A549 (cell line): Measurements from ENCODE around the gene UBL7. TPM values are rescaled to one million over a fixed set of nuclear protein-coding genes. Genes with fewer than 3 reads are reported as not detected.

Experiments
- ATAC-seq, 2 experiments: fragments of 200-7000 bp in 1 of 2; fragments of >200 bp in 1 of 2; cut with Nextera tagmentation in 1 of 2; cut with Tn5 transposase in 1 of 2; 3 replicates each; pipeline versions ENCODE4 v1.8.0 to v1.9.1; 2018 to 2020; ENCODE audit warnings: mild to moderate bottlenecking in 1 of 2, moderate library complexity in 1 of 2
- CTCF ChIA-PET: fragments of 300-600 bp; sonication (Branson Sonifier 250); formaldehyde crosslinking; extraction: SDS; loops from one replicate; lab custom pipeline; 2021; ENCODE audit warnings: antibody characterized with exemption, inconsistent platforms; lab: Yijun Ruan, JAX
- POLR2A ChIA-PET: fragments of 350-600 bp; formaldehyde crosslinking; extraction: SDS; loops from one replicate; lab custom pipeline; 2021; ENCODE audit warnings: antibody characterized with exemption, inconsistent platforms; lab: Yijun Ruan, JAX
- DNase-seq, 2 experiments: peaks; one replicate each; pipeline versions ENCODE4 v3.0.0 to v3.0.0-alpha.2; 2011 to 2016; ENCODE audit warnings: low read depth in 1 of 2, low spot score in 1 of 2
- FAIRE-seq: peaks from 2 replicates; lab custom pipeline; 2011; peaks lifted over from hg19 to GRCh38; lab: Jason Lieb, UNC
- H3K27ac ChIP-seq, 2 experiments: fragments of >200 bp; sonication (Bioruptor Twin); formaldehyde crosslinking; 3 replicates each; pipeline ENCODE4 v1.5.1; 2016 to 2017
- H3K4me1 ChIP-seq: fragments of >200 bp; sonication (Bioruptor Twin); formaldehyde crosslinking; 3 replicates; pipeline ENCODE4 v1.6.1; 2016
- H3K4me2 ChIP-seq: fragments of >200 bp; sonication (Bioruptor Twin); formaldehyde crosslinking; 3 replicates; pipeline ENCODE4 v1.6.1; 2016
- H3K4me3 ChIP-seq: fragments of >200 bp; sonication (Bioruptor Twin); formaldehyde crosslinking; 3 replicates; pipeline ENCODE4 v1.5.1; 2016
- H3K9me3 ChIP-seq: fragments of >200 bp; sonication (Bioruptor Twin); formaldehyde crosslinking; 3 replicates; pipeline ENCODE4 v1.6.1; 2016
- BHLHE40 ChIP-seq: IDR thresholded peaks from 2 replicates; pipeline ENCODE4 v1.6.1; 2012; ENCODE audit warnings: low read depth, low read length, inconsistent platforms
- CBX2 ChIP-seq: fragments of 200-600 bp; sonication (generic); IDR thresholded peaks from 2 replicates; pipeline ENCODE4 v1.6.1; 2016; ENCODE audit warnings: low read depth, mild to moderate bottlenecking, borderline replicate concordance
- CBX8 ChIP-seq: fragments of 200-600 bp; sonication (generic); IDR thresholded peaks from 2 replicates; pipeline ENCODE4 v1.6.1; 2016
- CHD2 ChIP-seq: fragments of 150-350 bp; IDR thresholded peaks from 2 replicates; pipeline ENCODE4 v1.6.1; 2014; ENCODE audit warnings: low read length; ENCODE audit not compliant: partially characterized antibody
- CHD4 ChIP-seq: fragments of 200-600 bp; sonication (generic); IDR thresholded peaks from 2 replicates; pipeline ENCODE4 v1.6.1; 2016; ENCODE audit warnings: antibody characterized with exemption, mild to moderate bottlenecking, borderline replicate concordance
- EP300 ChIP-seq, 2 experiments: fragments of >200 bp; sonication (Bioruptor Twin); formaldehyde crosslinking; IDR thresholded peaks; 2 replicates in 1 of 2; 3 replicates in 1 of 2; pipeline ENCODE4 v1.6.1; 2016 to 2017
- ESRRA ChIP-seq: fragments of 150-350 bp; IDR thresholded peaks from 2 replicates; pipeline ENCODE4 v1.6.1; 2014; ENCODE audit warnings: mild to moderate bottlenecking, low read length, borderline replicate concordance
- FOXS1 ChIP-seq: fragments of 250-450 bp; sonication (Bioruptor Pico); IDR thresholded peaks from 2 replicates; pipeline ENCODE4 v1.5.0; 2020; ENCODE audit warnings: mild to moderate bottlenecking, moderate library complexity
- GATA3 ChIP-seq: IDR thresholded peaks from 2 replicates; pipeline ENCODE4 v1.6.1; 2012; ENCODE audit warnings: borderline replicate concordance
- HEYL ChIP-seq: fragments of 250-450 bp; sonication (Bioruptor Pico); IDR thresholded peaks from 2 replicates; pipeline ENCODE4 v1.8.0; 2021; ENCODE audit warnings: mild to moderate bottlenecking, moderate library complexity
- HOXA7 ChIP-seq: fragments of 250-450 bp; sonication (Bioruptor Pico); IDR thresholded peaks from 2 replicates; pipeline ENCODE4 v1.5.0; 2020; ENCODE audit warnings: mild to moderate bottlenecking, moderate library complexity
- HOXB5 ChIP-seq: fragments of 250-450 bp; sonication (Bioruptor Pico); IDR thresholded peaks from 2 replicates; pipeline ENCODE4 v1.5.0; 2020; ENCODE audit warnings: mild to moderate bottlenecking, moderate library complexity
- JUN ChIP-seq, 2 experiments: fragments of >200 bp; sonication (Bioruptor Twin); formaldehyde crosslinking; IDR thresholded peaks; 2 replicates in 1 of 2; 3 replicates in 1 of 2; pipeline ENCODE4 v1.6.1; 2016 to 2017
- JUNB ChIP-seq: fragments of >200 bp; sonication (Bioruptor Twin); formaldehyde crosslinking; IDR thresholded peaks from 2 replicates; pipeline ENCODE4 v1.6.1; 2016
- PHF8 ChIP-seq: fragments of 200-600 bp; sonication (generic); IDR thresholded peaks from 2 replicates; pipeline ENCODE4 v1.6.1; 2016; ENCODE audit warnings: low read depth, mild to moderate bottlenecking, antibody characterized with exemption, moderate library complexity, borderline replicate concordance
- POLR2A ChIP-seq: IDR thresholded peaks from 2 replicates; pipeline ENCODE4 v1.6.1; 2012; ENCODE audit warnings: mild to moderate bottlenecking, low read length
- RCOR1 ChIP-seq: fragments of 150-350 bp; IDR thresholded peaks from 2 replicates; pipeline ENCODE4 v1.6.1; 2014; ENCODE audit warnings: antibody characterized with exemption, low read length, low read depth
- RFX5 ChIP-seq: fragments of 450-650 bp; IDR thresholded peaks from 2 replicates; pipeline ENCODE4 v1.7.1; 2014; ENCODE audit warnings: antibody characterized with exemption, mild to moderate bottlenecking, moderate library complexity
- SMC3 ChIP-seq: fragments of >200 bp; sonication (Bioruptor Twin); formaldehyde crosslinking; IDR thresholded peaks from 3 replicates; pipeline ENCODE4 v1.6.1; 2018; ENCODE audit warnings: inconsistent platforms
- TFCP2L1 ChIP-seq: fragments of 250-450 bp; sonication (Bioruptor Pico); IDR thresholded peaks from 2 replicates; pipeline ENCODE4 v1.5.0; 2021; ENCODE audit warnings: mild to moderate bottlenecking
- TP53 ChIP-seq: fragments of 250-450 bp; sonication (Bioruptor Pico); IDR thresholded peaks from 2 replicates; pipeline ENCODE4 v1.5.0; 2021; ENCODE audit warnings: mild to moderate bottlenecking, moderate library complexity
- ZC3H11A ChIP-seq: fragments of 450-650 bp; IDR thresholded peaks from 2 replicates; pipeline ENCODE4 v1.6.1; 2014; ENCODE audit warnings: antibody characterized with exemption, mild to moderate bottlenecking
- ZNF302 ChIP-seq: fragments of 250-450 bp; sonication (Bioruptor Pico); IDR thresholded peaks from 2 replicates; pipeline ENCODE4 v1.9.0; 2021; ENCODE audit warnings: inconsistent platforms, mild to moderate bottlenecking, moderate library complexity
- WGBS: methylation state at CpG from one replicate; pipeline ENCODE4 v1.1.6; 2017; ENCODE audit errors: missing lambda C conversion rate; 5-methylcytosine and 5-hydroxymethylcytosine counted together
- polyA plus RNA-seq, 4 experiments: library from polyadenylated mRNA; depleted of rRNA in 3 of 4; stranded (reverse); fragments of >200 nt; fragmentation: RNase III in 1 of 4; extraction: RNeasy Plus Mini Kit Qiagen cat#74134 plus additional on column Dnase treatment in 1 of 4; gene quantifications; 2 replicates in 3 of 4; 3 replicates in 1 of 4; pipeline ENCODE4 v1.2.3, GENCODE V29; 2011 to 2017
- TF ChIP-seq, protein P1 (sequence below): fragments of 250-450 bp; sonication (Bioruptor Pico); IDR thresholded peaks from 2 replicates; pipeline ENCODE4 v1.5.0; 2020; ENCODE audit warnings: low read depth, mild to moderate bottlenecking, moderate library complexity

The UBL7 gene
- polyA plus RNA-seq, 2 of the 4 experiments (the other 2 are of a cell fraction): 32.6 to 48.5 TPM

DNA sequence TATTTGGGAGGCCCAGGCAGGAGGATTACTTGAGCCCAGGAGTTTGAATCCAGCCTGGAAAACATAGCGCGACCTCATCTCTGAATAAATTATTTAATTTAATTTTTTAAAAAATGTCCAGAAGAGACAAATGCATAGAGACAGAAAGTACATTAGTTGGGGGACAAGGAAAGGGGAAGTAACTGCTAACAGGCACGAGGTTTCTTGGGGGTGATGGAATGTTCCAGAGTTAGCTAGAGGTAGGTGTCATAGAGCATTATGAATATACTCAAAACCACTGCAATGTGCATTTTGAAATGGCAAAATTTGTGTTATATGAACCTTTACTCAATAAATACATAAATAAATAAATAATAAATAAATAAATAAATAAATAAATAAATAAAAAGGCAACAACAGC, 61.9 kb downstream of the UBL7 start:
- FAIRE-seq (no peak), ATAC-seq (no peak), DNase-seq (no peak)
- Histone ChIP-seq H3K4me1 (peaks cover 22% of the 10 kb centered on the region), H3K4me2 (no peak overlapping the region), H3K9me3 (no peaks in the 10 kb centered on the region), H3K27ac (no peak overlapping the region), H3K4me3 (no peak overlapping the region)
- TF ChIP-seq ZC3H11A (peak; percentile 44), CBX8 (no peak), RFX5 (no peak), ZNF302 (CRISPR knock-in tag) (no peak), TFCP2L1 (CRISPR knock-in tag) (no peak), JUNB (no peak), JUN (IDR thresholded peaks at IDR 0.05) (no peak), SMC3 (no peak)
- WGBS: 91% methylated on average over 3 of the region's 3 CpGs
- POLR2A ChIA-PET: no interaction called here
- CTCF ChIA-PET: no interaction called here

DNA sequence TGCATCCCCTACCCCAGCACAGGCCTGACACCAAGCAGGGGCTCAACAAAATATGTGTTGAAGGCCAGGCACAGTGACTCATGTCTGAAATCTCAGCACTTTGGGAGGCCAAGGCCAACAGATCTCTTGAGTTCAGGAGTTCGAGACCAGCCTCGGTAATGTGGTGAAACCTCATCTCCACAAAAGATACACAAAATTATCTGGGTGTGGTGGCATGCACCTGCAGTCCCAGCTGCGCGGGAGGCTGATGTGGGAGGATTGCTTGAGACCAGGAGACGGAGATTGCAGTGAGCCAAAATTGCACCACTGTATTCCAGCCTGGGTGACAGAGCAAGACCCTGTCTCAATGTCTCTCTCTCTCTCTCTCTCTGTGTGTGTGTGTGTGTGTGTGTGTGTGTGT, 62.8 kb downstream of the UBL7 start:
- TF ChIP-seq HOXA7 (no peak), RFX5 (no peak), ESRRA (no peak), SMC3 (no peak), HEYL (CRISPR knock-in tag) (no peak), POLR2A (no peak), BHLHE40 (no peak), HOXB5 (CRISPR knock-in tag) (no peak), EP300 (IDR thresholded peaks at IDR 0.05) (no peak), TP53 (no peak), CBX2 (no peak), CHD2 (no peak), RCOR1 (no peak)
- CTCF ChIA-PET: no interaction called here
- H3K27ac ChIP-seq: peak overlapping the region in 1 of 2 experiments; percentile 80; a peak in 3 of 6 replicates
- H3K4me3 ChIP-seq: no peak overlapping the region
- peaks cover 22% of the 10 kb centered on the region for H3K4me1 ChIP-seq
- ATAC-seq (no peak), DNase-seq (no peak), FAIRE-seq (no peak)
- POLR2A ChIA-PET: no interaction called here
- no peaks in the 10 kb centered on the region for H3K9me3 ChIP-seq
- no peak overlapping the region for H3K4me2 ChIP-seq
- WGBS: 84% methylated on average over 4 of the region's 5 CpGs

DNA sequence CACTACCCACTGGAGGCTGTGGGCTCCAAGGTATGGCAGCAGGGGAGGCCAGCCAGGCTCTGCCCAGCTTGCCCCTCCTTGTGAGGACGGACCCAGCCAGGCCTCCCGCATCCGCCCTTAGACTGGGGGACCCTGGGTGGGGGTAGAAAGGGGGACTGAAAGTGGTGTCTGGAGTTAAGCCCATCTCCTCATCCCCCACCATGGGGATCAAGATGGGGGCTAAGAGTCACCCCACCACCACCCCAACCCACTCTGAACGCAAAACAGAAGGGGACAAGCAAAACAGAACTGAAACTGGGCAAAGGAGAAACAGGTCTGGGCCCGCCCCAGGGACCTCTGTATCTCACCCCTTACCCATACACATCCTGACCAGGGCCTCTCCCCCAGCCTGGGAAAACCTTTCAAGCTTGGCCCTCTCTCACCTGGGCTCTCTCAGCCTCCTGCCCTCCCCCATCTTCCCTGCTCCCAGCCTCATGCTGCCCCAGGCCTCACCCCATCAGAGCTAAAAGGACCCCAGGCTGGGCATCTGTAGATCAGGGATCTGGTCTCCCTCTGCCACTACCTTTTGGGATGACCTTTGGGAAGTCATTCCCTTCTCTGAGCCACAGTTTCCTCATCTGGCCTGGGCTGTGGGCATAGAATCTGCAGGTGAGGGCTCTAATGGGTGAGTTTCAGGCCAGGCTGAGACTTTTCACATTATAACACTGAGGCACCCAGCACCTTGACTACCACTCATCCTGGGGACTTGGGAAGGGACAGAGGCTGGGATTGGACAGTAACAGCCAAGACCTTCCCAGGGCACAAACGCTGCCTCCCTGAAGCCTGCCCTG, 63.5 kb downstream of the UBL7 start:
- TF ChIP-seq PHF8 (no peak), TP53 (no peak), CHD4 (no peak), GATA3 (no peak), JUN (IDR thresholded peaks at IDR 0.05) (no peak), FOXS1 (CRISPR knock-in tag) (no peak)
- TF ChIP-seq, protein P1, sequence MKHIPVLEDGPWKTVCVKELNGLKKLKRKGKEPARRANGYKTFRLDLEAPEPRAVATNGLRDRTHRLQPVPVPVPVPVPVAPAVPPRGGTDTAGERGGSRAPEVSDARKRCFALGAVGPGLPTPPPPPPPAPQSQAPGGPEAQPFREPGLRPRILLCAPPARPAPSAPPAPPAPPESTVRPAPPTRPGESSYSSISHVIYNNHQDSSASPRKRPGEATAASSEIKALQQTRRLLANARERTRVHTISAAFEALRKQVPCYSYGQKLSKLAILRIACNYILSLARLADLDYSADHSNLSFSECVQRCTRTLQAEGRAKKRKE (CRISPR knock-in tag): no peak
- no peak for DNase-seq
- FAIRE-seq: no peak
- WGBS: 94% methylated on average over 3 of the region's 6 CpGs
- no peaks in the 10 kb centered on the region for H3K9me3 ChIP-seq
- CTCF ChIA-PET: interaction anchor here (0.8 to 1.1 kb wide), 2 partner anchors 25 to 42 kb away, joined by 3 to 4 read pairs; no protein-coding TSS in a partner anchor
- peak overlapping the region; percentile 50 to 80; a peak in 5 of 6 replicates for H3K27ac ChIP-seq
- peak overlapping the region; percentile 61 for H3K4me2 ChIP-seq
- no peak overlapping the region for H3K4me3 ChIP-seq
- H3K4me1 ChIP-seq: peaks cover 22% of the 10 kb centered on the region
- peak in 1 of 2 experiments; percentile 16; a peak in 1 of 6 replicates for ATAC-seq
- POLR2A ChIA-PET: no interaction called here
